Tibial nerve (tissue), 4 donors: ENCODE data around the gene RELL1. TPM values are rescaled to one million over a fixed set of nuclear protein-coding genes. Genes with fewer than 3 reads are reported as not detected.
"Not testable (repeated sequence)": the region's sequence is repeated elsewhere in the genome, so short reads cannot be mapped to it uniquely, and the experiment has no call there.

Experiments
- DNase-seq, 2 donors: peaks; one replicate each; pipeline ENCODE4 v3.0.0-alpha.2; 2019; ENCODE audit warnings: low spot score in 2 of 2
- H3K27ac ChIP-seq, 4 donors: fragments of 200-600 bp; sonication (generic) in 3 of 4; one replicate each; pipeline ENCODE4 v1.5.1; 2017 to 2019; ENCODE audit warnings: mild to moderate bottlenecking in 1 of 4
- H3K27me3 ChIP-seq, 2 donors: fragments of 200-600 bp; sonication (generic) in 1 of 2; one replicate each; pipeline versions ENCODE4 v1.5.1 to v1.6.0; 2017 to 2019
- H3K36me3 ChIP-seq, 3 donors: fragments of 200-600 bp; sonication (generic); one replicate each; pipeline ENCODE4 v1.5.1; 2018 to 2019
- H3K4me1 ChIP-seq, 4 donors: fragments of 200-600 bp; sonication (generic) in 3 of 4; one replicate each; pipeline ENCODE4 v1.5.1; 2017 to 2019
- H3K4me3 ChIP-seq, 4 donors: fragments of 200-600 bp; sonication (generic) in 3 of 4; one replicate each; pipeline ENCODE4 v1.5.1; 2017 to 2019; ENCODE audit warnings: mild to moderate bottlenecking in 1 of 4, moderate library complexity in 1 of 4
- H3K9me3 ChIP-seq, 4 donors: fragments of 200-600 bp; sonication (generic) in 3 of 4; one replicate each; pipeline ENCODE4 v1.5.1; 2017 to 2019
- EP300 ChIP-seq, 2 donors: sonication (generic); formaldehyde crosslinking; IDR thresholded peaks; one replicate each; pipeline ENCODE4 v1.6.1; 2017; ENCODE audit warnings: antibody characterized with exemption in 2 of 2, mild to moderate bottlenecking in 1 of 2
- POLR2A ChIP-seq, 2 donors: fragments of 450-650 bp; IDR thresholded peaks; one replicate each; pipeline ENCODE4 v1.6.1; 2017; ENCODE audit warnings: antibody characterized with exemption in 2 of 2, mild to moderate bottlenecking in 2 of 2, moderate library complexity in 2 of 2
- WGBS, 2 donors: methylation state at CpG; one replicate each; pipeline ENCODE4 v1.1.5; 2018; 5-methylcytosine and 5-hydroxymethylcytosine counted together
- total RNA-seq, 4 donors: library from RNA; depleted of rRNA; stranded (reverse); fragments of >200 nt; gene quantifications; one replicate each; pipeline ENCODE4 v1.1.0, GENCODE V29; 2016
- TF ChIP-seq, protein P1 (sequence below), 5 experiments: fragments of 200-600 bp in 3 of 5; fragments of 450-650 bp in 2 of 5; sonication (generic) in 3 of 5; IDR thresholded peaks; one replicate each; pipeline ENCODE4 v1.5.1; 2016 to 2019; ENCODE audit warnings: antibody characterized with exemption in 5 of 5, mild to moderate bottlenecking in 3 of 5, moderate library complexity in 2 of 5

Gene RELL1
- total RNA-seq, 4 donors from 2014 or later: 43.8 to 78.0 (median 61.2) TPM

DNA sequence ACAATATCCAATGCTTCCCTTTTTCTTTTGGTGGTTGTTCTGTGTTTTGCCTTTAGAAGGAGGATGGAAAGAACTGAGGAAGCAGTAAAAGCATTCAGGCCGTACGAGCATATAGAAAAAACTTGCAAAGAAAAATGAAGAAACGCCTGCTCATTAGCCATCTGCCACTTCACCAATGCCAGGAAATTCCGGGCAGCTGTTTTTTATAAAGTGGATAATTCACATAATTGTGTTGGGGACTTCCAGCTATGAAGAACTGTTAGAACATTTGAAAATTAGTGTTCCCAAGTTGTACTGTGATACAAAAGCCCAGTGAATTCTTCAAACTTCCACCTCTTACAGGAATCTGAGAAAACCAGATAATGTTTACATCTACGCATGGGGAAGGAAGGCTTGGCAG, 11.7 kb downstream of the RELL1 start:
- no peaks in the 10 kb centered on the region for H3K9me3 ChIP-seq
- no peak for DNase-seq
- no peak overlapping the region for H3K4me3 ChIP-seq
- peaks cover 0 to 52% (median 10%) of the 10 kb centered on the region in 4 donors for H3K4me1 ChIP-seq
- H3K27me3 ChIP-seq: no peaks in the 10 kb centered on the region
- TF ChIP-seq, protein P1, sequence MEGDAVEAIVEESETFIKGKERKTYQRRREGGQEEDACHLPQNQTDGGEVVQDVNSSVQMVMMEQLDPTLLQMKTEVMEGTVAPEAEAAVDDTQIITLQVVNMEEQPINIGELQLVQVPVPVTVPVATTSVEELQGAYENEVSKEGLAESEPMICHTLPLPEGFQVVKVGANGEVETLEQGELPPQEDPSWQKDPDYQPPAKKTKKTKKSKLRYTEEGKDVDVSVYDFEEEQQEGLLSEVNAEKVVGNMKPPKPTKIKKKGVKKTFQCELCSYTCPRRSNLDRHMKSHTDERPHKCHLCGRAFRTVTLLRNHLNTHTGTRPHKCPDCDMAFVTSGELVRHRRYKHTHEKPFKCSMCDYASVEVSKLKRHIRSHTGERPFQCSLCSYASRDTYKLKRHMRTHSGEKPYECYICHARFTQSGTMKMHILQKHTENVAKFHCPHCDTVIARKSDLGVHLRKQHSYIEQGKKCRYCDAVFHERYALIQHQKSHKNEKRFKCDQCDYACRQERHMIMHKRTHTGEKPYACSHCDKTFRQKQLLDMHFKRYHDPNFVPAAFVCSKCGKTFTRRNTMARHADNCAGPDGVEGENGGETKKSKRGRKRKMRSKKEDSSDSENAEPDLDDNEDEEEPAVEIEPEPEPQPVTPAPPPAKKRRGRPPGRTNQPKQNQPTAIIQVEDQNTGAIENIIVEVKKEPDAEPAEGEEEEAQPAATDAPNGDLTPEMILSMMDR (IDR thresholded peaks at IDR 0.05): no peak
- peak in 1 of 2 donors; percentile 15 for TF ChIP-seq EP300 (IDR thresholded peaks at IDR 0.05)
- WGBS, 2 donors: 22% methylated on average over 5 of the region's 5 CpGs
- peak overlapping the region in 1 of 4 donors; percentile 33 for H3K27ac ChIP-seq
- no peaks in the 10 kb centered on the region for H3K36me3 ChIP-seq

DNA sequence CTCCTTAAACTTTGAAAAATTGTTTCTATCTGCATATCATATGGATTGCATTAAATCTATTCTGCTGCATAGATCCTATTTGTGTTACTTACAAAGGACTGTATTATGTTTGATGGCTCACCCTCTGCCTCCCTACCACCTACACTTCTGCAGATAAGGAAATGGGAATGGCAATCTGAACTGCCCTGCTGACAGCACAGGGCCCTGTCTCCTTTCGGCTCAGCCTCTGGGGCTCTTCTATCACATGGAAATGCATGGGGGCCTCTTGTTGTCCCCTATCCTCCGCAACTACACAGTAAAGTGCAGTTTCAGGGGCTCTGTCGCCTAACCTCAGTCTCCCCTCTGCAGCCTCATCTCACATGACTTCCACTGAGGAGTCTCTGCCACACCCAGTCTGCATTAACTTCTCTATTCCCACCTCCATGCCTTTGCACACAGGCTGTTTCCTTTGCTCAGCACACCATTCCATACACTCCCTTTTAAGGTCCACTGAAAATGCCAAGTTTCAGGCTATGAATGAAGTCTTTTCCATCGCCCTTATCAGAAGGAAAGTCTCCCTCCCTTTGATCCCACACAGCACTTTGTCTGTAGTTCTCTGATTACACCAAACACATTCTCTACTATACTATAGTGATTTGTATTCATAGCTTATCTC, 12.5 kb downstream of the RELL1 start:
- H3K4me1 ChIP-seq: peaks cover 0 to 45% (median 10%) of the 10 kb centered on the region in 4 donors
- WGBS, 2 donors: 81 to 85% methylated on average over 4 of the region's 4 CpGs
- TF ChIP-seq, protein P1 (IDR thresholded peaks at IDR 0.05): no peak
- no peak for TF ChIP-seq POLR2A (IDR thresholded peaks at IDR 0.05)
- no peak for TF ChIP-seq EP300 (IDR thresholded peaks at IDR 0.05)
- no peaks in the 10 kb centered on the region for H3K36me3 ChIP-seq
- no peak overlapping the region for H3K27ac ChIP-seq
- no peaks in the 10 kb centered on the region for H3K27me3 ChIP-seq
- no peaks in the 10 kb centered on the region for H3K9me3 ChIP-seq
- DNase-seq: no peak
- no peak overlapping the region for H3K4me3 ChIP-seq

DNA sequence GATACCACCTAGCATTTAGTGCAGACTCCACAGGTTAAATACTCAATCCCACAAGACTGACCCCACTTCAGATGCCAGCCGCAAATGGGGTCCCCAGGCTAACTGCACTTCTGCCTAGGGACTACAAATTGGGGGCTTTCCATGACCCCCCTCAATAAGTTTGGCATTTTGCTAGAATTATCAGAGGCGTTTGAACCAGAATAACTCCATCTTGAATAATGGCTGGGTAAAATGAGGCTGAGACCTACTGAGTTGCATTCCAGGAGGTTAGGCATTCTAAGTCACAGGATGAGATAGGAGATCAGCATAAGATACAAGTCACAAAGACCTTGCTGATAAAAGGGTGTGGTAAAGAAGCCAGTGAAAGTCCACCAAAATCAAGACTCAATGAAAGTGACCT, 15.1 kb downstream of the RELL1 start:
- 50 to 77% methylated on average over 2 of the region's 2 CpGs for WGBS, 2 donors
- no peak for DNase-seq
- Histone ChIP-seq H3K36me3 (no peaks in the 10 kb centered on the region), H3K4me3 (no peak overlapping the region), H3K4me1 (peaks cover 0 to 62% (median 20%) of the 10 kb centered on the region in 4 donors), H3K27me3 (no peaks in the 10 kb centered on the region), H3K27ac (no peak overlapping the region), H3K9me3 (no peaks in the 10 kb centered on the region)
- TF ChIP-seq, protein P1 (IDR thresholded peaks at IDR 0.05): no peak
- no peak for TF ChIP-seq POLR2A (IDR thresholded peaks at IDR 0.05)
- TF ChIP-seq EP300 (IDR thresholded peaks at IDR 0.05): no peak

DNA sequence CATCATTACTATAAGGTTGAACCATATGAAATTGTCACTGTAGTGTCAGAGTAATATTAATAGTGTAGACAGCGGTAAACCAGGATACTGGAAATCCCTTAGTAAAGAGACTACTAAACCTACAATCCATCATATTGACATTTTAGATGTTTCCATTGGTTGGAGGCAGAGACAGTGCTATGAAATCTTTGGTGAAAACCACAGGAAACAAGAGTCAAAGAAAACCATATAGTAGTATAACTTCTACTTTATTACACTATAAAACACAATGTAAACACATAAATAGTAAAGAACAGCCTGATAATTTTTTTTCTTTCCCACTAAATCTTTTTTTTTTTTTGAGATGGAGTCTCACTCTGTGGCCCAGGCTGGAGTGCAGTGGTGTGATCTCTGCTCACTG, 15.9 kb downstream of the RELL1 start:
- no peaks in the 10 kb centered on the region for H3K9me3 ChIP-seq
- TF ChIP-seq POLR2A (IDR thresholded peaks at IDR 0.05) (no peak), EP300 (IDR thresholded peaks at IDR 0.05) (no peak)
- TF ChIP-seq, protein P1 (IDR thresholded peaks at IDR 0.05): no peak
- DNase-seq: no peak
- no peak overlapping the region for H3K4me3 ChIP-seq
- WGBS, 2 donors: 98% methylated on average over 1 of the region's 1 CpG
- peaks cover 0 to 62% (median 24%) of the 10 kb centered on the region in 4 donors for H3K4me1 ChIP-seq
- H3K36me3 ChIP-seq: no peaks in the 10 kb centered on the region
- H3K27me3 ChIP-seq: no peaks in the 10 kb centered on the region
- H3K27ac ChIP-seq: no peak overlapping the region

DNA sequence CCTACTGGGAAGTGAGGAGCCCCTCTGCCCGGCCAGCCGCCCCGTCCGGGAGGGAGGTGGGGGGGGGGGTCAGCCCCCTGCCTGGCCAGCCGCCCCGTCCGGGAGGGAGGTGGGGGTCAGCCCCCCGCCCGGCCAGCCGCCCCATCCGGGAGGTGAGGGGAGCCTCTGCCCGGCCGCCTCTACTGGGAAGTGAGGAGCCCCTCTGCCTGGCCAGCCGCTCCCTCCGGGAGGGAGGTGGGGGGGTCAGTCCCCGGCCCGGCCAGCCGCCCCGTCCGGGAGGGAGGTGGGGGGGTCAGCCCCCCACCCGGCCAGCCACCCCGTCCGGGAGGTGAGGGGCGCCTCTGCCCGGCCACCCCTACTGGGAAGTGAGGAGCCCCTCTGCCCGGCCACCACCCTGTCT, 17.1 kb downstream of the RELL1 start:
- H3K36me3 ChIP-seq, DNase-seq, H3K4me3 ChIP-seq, H3K27me3 ChIP-seq, H3K9me3 ChIP-seq: not testable (repeated sequence)
- Histone ChIP-seq H3K4me1 (peaks cover 0 to 62% (median 22%) of the 10 kb centered on the region in 4 donors), H3K27ac (peak overlapping the region in 1 of 4 donors; percentile 4)
- 89% methylated on average over 1 of the region's 26 CpGs; no CpG with 5 or more reads in 1 of the 2 donors for WGBS, 2 donors
